CD8-positive, alpha-beta memory T cell (primary cell): Measurements from ENCODE around the gene PRSS22. TPM values are rescaled to one million over a fixed set of nuclear protein-coding genes. Genes with fewer than 3 reads are reported as not detected.

Source experiments
- CTCF ChIA-PET: fragments of 350-600 bp; sonication (Branson Sonifier 250); formaldehyde crosslinking; loops from one replicate; lab custom pipeline; 2021; ENCODE audit warnings: antibody characterized with exemption; lab: Charles Lee
- POLR2A ChIA-PET: fragments of 350-600 bp; sonication (Branson Sonifier 250); formaldehyde crosslinking; loops from one replicate; lab custom pipeline; 2021; ENCODE audit warnings: antibody characterized with exemption; lab: Charles Lee
- DNase-seq, 5 donors: peaks; one replicate each; pipeline versions ENCODE4 v3.0.0 to v3.0.0-alpha.2; 2020 to 2022; ENCODE audit warnings: mixed read lengths in 1 of 5
- H3K27ac ChIP-seq: one replicate; pipeline ENCODE4 v1.7.0; 2013; ENCODE audit warnings: low read depth, mild to moderate bottlenecking, low read length, moderate library complexity
- H3K27me3 ChIP-seq: 2 replicates; pipeline ENCODE4 v1.7.0; 2013; ENCODE audit warnings: low read length, mild to moderate bottlenecking; ENCODE audit not compliant: insufficient read depth, poor library complexity, severe bottlenecking
- H3K36me3 ChIP-seq: 2 replicates; pipeline ENCODE4 v1.7.0; 2013; ENCODE audit warnings: mild to moderate bottlenecking, low read length, moderate library complexity; ENCODE audit not compliant: insufficient read depth
- H3K4me1 ChIP-seq: 2 replicates; pipeline ENCODE4 v1.7.0; 2013; ENCODE audit warnings: mild to moderate bottlenecking, low read length, moderate library complexity; ENCODE audit not compliant: insufficient read depth
- H3K4me3 ChIP-seq: 2 replicates; pipeline ENCODE4 v1.7.0; 2013; ENCODE audit warnings: mild to moderate bottlenecking, low read length
- H3K9me3 ChIP-seq: 2 replicates; pipeline ENCODE4 v1.7.0; 2013; ENCODE audit warnings: mild to moderate bottlenecking, low read length
- H3K27ac Mint-ChIP-seq, 8 donors: one replicate each; pipeline ENCODE4 v1.8.0; 2020 to 2021; ENCODE audit warnings: mixed read lengths in 8 of 8, mild to moderate bottlenecking in 6 of 8, inconsistent platforms in 3 of 8, moderate library complexity in 3 of 8
- H3K27me3 Mint-ChIP-seq, 2 donors: one replicate each; pipeline ENCODE4 v1.8.0; 2020 to 2021; ENCODE audit warnings: mixed read lengths in 2 of 2, mild to moderate bottlenecking in 1 of 2, moderate library complexity in 1 of 2
- H3K36me3 Mint-ChIP-seq, 3 donors: one replicate each; pipeline ENCODE4 v1.8.0; 2020 to 2021; ENCODE audit warnings: mixed read lengths in 3 of 3, inconsistent platforms in 1 of 3, mild to moderate bottlenecking in 1 of 3
- H3K4me1 Mint-ChIP-seq, 3 donors: one replicate each; pipeline ENCODE4 v1.8.0; 2020 to 2021; ENCODE audit warnings: mixed read lengths in 3 of 3, inconsistent platforms in 1 of 3, mild to moderate bottlenecking in 1 of 3
- H3K4me3 Mint-ChIP-seq, 7 donors: one replicate each; pipeline ENCODE4 v1.8.0; 2020 to 2021; ENCODE audit warnings: mixed read lengths in 7 of 7, mild to moderate bottlenecking in 6 of 7, moderate library complexity in 4 of 7, inconsistent platforms in 2 of 7
- H3K9me3 Mint-ChIP-seq, 5 donors: one replicate each; pipeline ENCODE4 v1.8.0; 2020 to 2022; ENCODE audit warnings: mixed read lengths in 5 of 5, mild to moderate bottlenecking in 3 of 5, moderate library complexity in 2 of 5, inconsistent platforms in 1 of 5
- polyA plus RNA-seq: library from polyadenylated mRNA; unstranded; fragments of 300-500 nt; fragmentation: Illumina TruSeq; gene quantifications from one replicate; pipeline ENCODE4 v1.2.3, GENCODE V29; 2021
- total RNA-seq, 2 experiments: library from RNA; stranded (reverse); gene quantifications; one replicate each; pipeline ENCODE4 v1.2.3, GENCODE V29; 2021

PRSS22 gene
- total and polyA plus RNA-seq, 3 experiments from 2014 or later, result not detected

DNA sequence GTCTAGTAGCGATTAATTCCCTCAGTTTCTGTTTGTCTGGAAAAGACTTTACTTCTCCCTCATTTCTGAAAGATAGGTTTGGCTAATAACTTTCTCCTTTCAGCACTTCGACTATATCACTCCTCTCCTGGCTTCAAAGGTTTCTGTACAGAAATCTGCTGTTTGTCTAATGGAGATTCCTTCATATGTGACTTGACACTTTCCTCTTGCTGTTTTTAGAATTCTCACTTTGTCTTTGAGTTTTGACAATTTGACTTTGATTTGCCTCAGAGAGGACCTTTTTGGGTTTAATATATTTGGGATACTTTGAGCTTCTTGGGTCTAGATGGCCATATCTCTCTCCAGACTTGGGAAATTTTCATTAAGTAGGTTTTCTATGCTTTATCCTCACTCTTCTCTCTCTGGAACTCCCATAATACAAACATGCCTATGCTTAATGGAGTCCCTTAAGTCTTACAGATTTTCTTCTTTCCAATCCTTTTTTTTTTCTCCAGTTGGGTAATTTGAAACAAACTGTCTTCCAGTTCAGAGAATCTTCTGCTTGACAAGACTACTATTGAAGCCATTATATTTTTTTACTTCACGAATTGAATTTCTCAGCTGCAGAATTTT is 48.7 kb downstream of the PRSS22 start:
- peaks cover 0 to 3% (median 2%) of the 10 kb centered on the region in 5 donors for H3K9me3 Mint-ChIP-seq
- Histone ChIP-seq H3K27ac (no peak overlapping the region), H3K27me3 (peaks cover 8% of the 10 kb centered on the region), H3K4me1 (no peaks in the 10 kb centered on the region), H3K36me3 (no peaks in the 10 kb centered on the region), H3K9me3 (no peaks in the 10 kb centered on the region), H3K4me3 (no peak overlapping the region)
- no peak overlapping the region for H3K4me3 Mint-ChIP-seq
- peaks cover 13 to 58% of the 10 kb centered on the region in 2 donors for H3K27me3 Mint-ChIP-seq
- POLR2A ChIA-PET, result no interaction called here
- no peak overlapping the region for H3K27ac Mint-ChIP-seq
- DNase-seq, result no peak
- H3K36me3 Mint-ChIP-seq, result peaks cover 0 to 6% (median 2%) of the 10 kb centered on the region in 3 donors
- CTCF ChIA-PET, result no interaction called here
- H3K4me1 Mint-ChIP-seq, result no peaks in the 10 kb centered on the region

DNA sequence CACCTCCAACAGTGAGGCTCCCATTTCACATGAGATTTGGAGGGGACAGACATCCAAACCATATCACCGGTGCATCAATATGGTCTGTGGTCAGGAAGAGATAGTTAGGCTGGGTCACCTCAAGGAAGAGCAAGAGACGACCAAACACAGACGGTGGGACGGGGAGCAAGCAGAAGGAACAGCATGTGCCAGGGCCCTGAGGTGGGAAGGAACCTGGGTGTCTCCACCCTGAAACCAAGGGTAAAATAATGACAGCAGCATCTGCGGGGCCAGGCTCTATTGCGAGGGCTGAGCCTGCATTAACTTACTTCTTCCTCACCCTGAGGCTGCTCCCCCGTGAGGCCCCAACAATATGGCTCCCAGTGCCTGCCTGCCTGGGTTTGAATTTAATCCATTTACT is 49.8 kb downstream of the PRSS22 start:
- Histone ChIP-seq H3K27me3 (peaks cover 8% of the 10 kb centered on the region), H3K27ac (no peak overlapping the region), H3K36me3 (no peaks in the 10 kb centered on the region), H3K4me3 (no peak overlapping the region), H3K4me1 (no peaks in the 10 kb centered on the region), H3K9me3 (no peaks in the 10 kb centered on the region)
- CTCF ChIA-PET, result no interaction called here
- peaks cover 13 to 55% of the 10 kb centered on the region in 2 donors for H3K27me3 Mint-ChIP-seq
- peaks cover 3 to 10% (median 4%) of the 10 kb centered on the region in 5 donors for H3K9me3 Mint-ChIP-seq
- peaks cover 0 to 6% (median 2%) of the 10 kb centered on the region in 3 donors for H3K36me3 Mint-ChIP-seq
- no peak overlapping the region for H3K4me3 Mint-ChIP-seq
- peak overlapping the region in 1 of 8 donors; percentile 36 for H3K27ac Mint-ChIP-seq
- POLR2A ChIA-PET, result no interaction called here
- DNase-seq, result peak in 1 of 5 donors; percentile 15
- no peaks in the 10 kb centered on the region for H3K4me1 Mint-ChIP-seq

DNA sequence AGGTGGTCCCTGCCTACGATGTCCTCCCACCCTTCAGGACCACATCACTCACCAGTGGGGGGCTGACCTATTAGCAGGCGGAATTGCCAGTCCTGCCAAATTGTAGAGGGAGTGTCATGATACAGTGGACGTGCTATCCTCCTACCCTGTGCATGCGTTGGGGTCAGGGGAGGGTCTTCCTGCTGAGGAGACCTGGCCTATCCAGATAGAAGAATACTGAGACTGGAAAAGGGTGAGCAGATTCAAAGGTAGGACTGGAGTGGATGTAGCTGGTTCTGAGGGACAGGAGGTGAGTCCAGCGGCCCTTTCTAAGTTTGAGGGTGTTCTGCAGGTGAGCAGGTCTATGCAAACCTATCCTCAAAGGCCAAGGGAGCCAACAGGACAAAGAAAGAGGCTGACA is 51.7 kb downstream of the PRSS22 start:
- no peaks in the 10 kb centered on the region for H3K4me1 Mint-ChIP-seq
- DNase-seq, result peak in 1 of 5 donors; percentile 6
- Histone ChIP-seq H3K9me3 (no peaks in the 10 kb centered on the region), H3K4me1 (no peaks in the 10 kb centered on the region), H3K27ac (no peak overlapping the region), H3K36me3 (no peaks in the 10 kb centered on the region), H3K4me3 (no peak overlapping the region), H3K27me3 (no peaks in the 10 kb centered on the region)
- no peak overlapping the region for H3K27ac Mint-ChIP-seq
- no peak overlapping the region for H3K4me3 Mint-ChIP-seq
- peaks cover 13 to 48% of the 10 kb centered on the region in 2 donors for H3K27me3 Mint-ChIP-seq
- POLR2A ChIA-PET, result interaction anchor here (0.7 kb wide), 1 partner anchor 60 kb away, joined by 3 read pairs; no protein-coding TSS in a partner anchor
- CTCF ChIA-PET, result no interaction called here
- H3K9me3 Mint-ChIP-seq, result peaks cover 3 to 10% (median 4%) of the 10 kb centered on the region in 5 donors
- peaks cover 0 to 6% (median 2%) of the 10 kb centered on the region in 3 donors for H3K36me3 Mint-ChIP-seq

DNA sequence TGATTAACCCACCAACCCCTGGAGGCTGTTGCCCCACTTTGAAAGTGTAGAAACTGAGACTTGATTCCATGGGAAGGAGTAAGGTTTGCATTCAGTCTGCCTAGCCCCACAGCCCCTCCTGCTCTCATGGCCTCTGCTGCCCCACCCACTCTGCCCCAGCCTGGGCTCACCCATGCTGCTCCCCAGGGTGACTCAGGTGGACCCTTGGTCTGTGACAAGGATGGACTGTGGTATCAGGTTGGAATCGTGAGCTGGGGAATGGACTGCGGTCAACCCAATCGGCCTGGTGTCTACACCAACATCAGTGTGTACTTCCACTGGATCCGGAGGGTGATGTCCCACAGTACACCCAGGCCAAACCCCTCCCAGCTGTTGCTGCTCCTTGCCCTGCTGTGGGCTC is 53.2 kb downstream of the PRSS22 start:
- Histone ChIP-seq H3K27ac (no peak overlapping the region), H3K9me3 (no peaks in the 10 kb centered on the region), H3K4me1 (no peaks in the 10 kb centered on the region), H3K4me3 (no peak overlapping the region), H3K36me3 (no peaks in the 10 kb centered on the region), H3K27me3 (no peaks in the 10 kb centered on the region)
- Mint-ChIP-seq H3K27ac (no peak overlapping the region), H3K4me3 (no peak overlapping the region), H3K36me3 (peaks cover 0 to 6% (median 0%) of the 10 kb centered on the region in 3 donors), H3K27me3 (peaks cover 10 to 41% of the 10 kb centered on the region in 2 donors), H3K4me1 (no peaks in the 10 kb centered on the region), H3K9me3 (peaks cover 3 to 10% (median 4%) of the 10 kb centered on the region in 5 donors)
- DNase-seq, result peak in 1 of 5 donors; percentile 32
- CTCF ChIA-PET, result no interaction called here
- POLR2A ChIA-PET, result no interaction called here

DNA sequence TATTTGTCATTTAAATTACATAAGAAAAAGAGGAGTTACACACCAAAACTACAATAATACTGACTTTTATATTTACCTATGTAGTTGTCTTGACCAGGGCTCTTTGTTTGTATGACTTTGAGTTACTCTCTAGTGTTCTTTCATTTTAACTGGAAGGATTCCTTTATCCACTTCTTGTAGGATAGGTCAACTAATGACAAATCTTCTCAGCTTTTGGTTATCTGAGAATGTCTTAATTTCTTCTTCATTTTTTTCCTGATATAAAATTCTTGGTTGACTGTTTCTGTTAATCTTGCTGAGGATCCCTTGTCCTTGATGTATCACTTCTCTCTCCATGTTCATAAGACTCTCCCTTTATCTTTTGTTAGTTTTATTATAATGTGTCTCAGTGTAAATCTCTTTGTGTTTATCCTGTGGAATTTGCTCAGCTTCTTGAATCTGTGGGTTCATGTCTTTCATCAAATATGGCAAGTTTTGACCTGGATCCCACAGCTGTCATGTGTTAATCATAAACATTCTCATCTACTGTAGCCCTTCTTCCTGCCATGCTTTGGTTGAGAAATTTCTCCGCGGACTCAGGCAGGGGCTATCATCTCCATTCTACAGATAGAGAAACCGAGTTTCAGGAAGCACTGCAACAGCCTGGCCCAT is 54.3 kb downstream of the PRSS22 start:
- no peak for DNase-seq
- H3K27ac ChIP-seq, result no peak overlapping the region
- H3K27ac Mint-ChIP-seq, result no peak overlapping the region
- no peaks in the 10 kb centered on the region for H3K4me1 ChIP-seq
- no peaks in the 10 kb centered on the region for H3K36me3 ChIP-seq
- ChIA-PET CTCF (no interaction called here), POLR2A (no interaction called here)
- no peaks in the 10 kb centered on the region for H3K36me3 Mint-ChIP-seq
- peaks cover 0 to 8% (median 4%) of the 10 kb centered on the region in 5 donors for H3K9me3 Mint-ChIP-seq
- no peaks in the 10 kb centered on the region for H3K27me3 ChIP-seq
- H3K27me3 Mint-ChIP-seq, result peaks cover 9 to 33% of the 10 kb centered on the region in 2 donors
- H3K4me1 Mint-ChIP-seq, result no peaks in the 10 kb centered on the region
- peak overlapping the region in 1 of 7 donors; percentile 63 for H3K4me3 Mint-ChIP-seq
- no peaks in the 10 kb centered on the region for H3K9me3 ChIP-seq
- no peak overlapping the region for H3K4me3 ChIP-seq

Other genes with a start within 250 kb of the PRSS22 start
- 10 to 100 TPM; 49.7 to 50.5 TPM for gene KCTD5, start 175.6 kb downstream of the PRSS22 start, total RNA-seq
- gene KCTD5, start 175.6 kb downstream of the PRSS22 start, polyA plus RNA-seq, result 21.2 TPM
- 1 to 10 TPM; 1.3 to 1.6 TPM for gene PRSS27, start 137.9 kb downstream of the PRSS22 start, total RNA-seq
- gene PRSS27, start 137.9 kb downstream of the PRSS22 start, polyA plus RNA-seq, result not detected
- gene SRRM2, start 105.5 kb downstream of the PRSS22 start, total RNA-seq, result 100 to 1,000 TPM; 517 to 529 TPM
- gene SRRM2, start 105.5 kb downstream of the PRSS22 start, polyA plus RNA-seq, result 130 TPM
- gene ELOB, start 80.9 kb downstream of the PRSS22 start, total RNA-seq, result 100 to 1,000 TPM; 322 to 338 TPM
- 274 TPM for gene ELOB, start 80.9 kb downstream of the PRSS22 start, polyA plus RNA-seq
- gene PRSS33, start 70.6 kb downstream of the PRSS22 start, total RNA-seq, result under 1 TPM; 0.15 to 0.22 TPM
- gene PRSS33, start 70.6 kb downstream of the PRSS22 start, polyA plus RNA-seq, result not detected
- gene PRSS41, start 59.7 kb downstream of the PRSS22 start, total RNA-seq, result not detected
- not detected for gene PRSS41, start 59.7 kb downstream of the PRSS22 start, polyA plus RNA-seq
- gene PRSS21, start 40.9 kb downstream of the PRSS22 start, total RNA-seq, result 1 to 10 TPM; 8.8 to 9.2 TPM
- gene PRSS21, start 40.9 kb downstream of the PRSS22 start, polyA plus RNA-seq, result 13.6 TPM
- gene ZG16B, start 27.9 kb downstream of the PRSS22 start, total RNA-seq, result under 1 TPM; 0.29 to 0.74 TPM
- gene ZG16B, start 27.9 kb downstream of the PRSS22 start, polyA plus RNA-seq, result not detected
- 10 to 100 TPM; 24.7 to 27.2 TPM for gene FLYWCH2, start 25.0 kb upstream of the PRSS22 start, total RNA-seq
- 24.0 TPM for gene FLYWCH2, start 25.0 kb upstream of the PRSS22 start, polyA plus RNA-seq
- 10 to 100 TPM; 37.2 to 39.8 TPM for gene FLYWCH1, start 53.8 kb upstream of the PRSS22 start, total RNA-seq
- 20.9 TPM for gene FLYWCH1, start 53.8 kb upstream of the PRSS22 start, polyA plus RNA-seq
- not detected for gene KREMEN2, start 106.1 kb upstream of the PRSS22 start, total RNA-seq
- not detected for gene KREMEN2, start 106.1 kb upstream of the PRSS22 start, polyA plus RNA-seq
- 10 to 100 TPM; 38.7 to 39.0 TPM for gene PAQR4, start 111.2 kb upstream of the PRSS22 start, total RNA-seq
- 1.5 TPM for gene PAQR4, start 111.2 kb upstream of the PRSS22 start, polyA plus RNA-seq
- gene PKMYT1, start 122.3 kb upstream of the PRSS22 start, total RNA-seq, result 100 to 1,000 TPM; 103 to 112 TPM
- gene PKMYT1, start 122.3 kb upstream of the PRSS22 start, polyA plus RNA-seq, result 0.18 TPM
- not detected for gene CLDN9, start 154.8 kb upstream of the PRSS22 start, total RNA-seq
- not detected for gene CLDN9, start 154.8 kb upstream of the PRSS22 start, polyA plus RNA-seq
- not detected for gene CLDN6, start 160.0 kb upstream of the PRSS22 start, total RNA-seq
- gene CLDN6, start 160.0 kb upstream of the PRSS22 start, polyA plus RNA-seq, result not detected
- 1 to 10 TPM; 3.7 to 4.5 TPM for gene TNFRSF12A, start 162.2 kb upstream of the PRSS22 start, total RNA-seq
- 2.1 TPM for gene TNFRSF12A, start 162.2 kb upstream of the PRSS22 start, polyA plus RNA-seq
- 10 to 100 TPM; 25.6 to 26.3 TPM for gene HCFC1R1, start 165.8 kb upstream of the PRSS22 start, total RNA-seq
- gene HCFC1R1, start 165.8 kb upstream of the PRSS22 start, polyA plus RNA-seq, result 23.7 TPM
- 10 to 100 TPM; 56.8 to 59.4 TPM for gene THOC6, start 165.9 kb upstream of the PRSS22 start, total RNA-seq
- gene THOC6, start 165.9 kb upstream of the PRSS22 start, polyA plus RNA-seq, result 46.2 TPM
- gene BICDL2, start 178.8 kb upstream of the PRSS22 start, total RNA-seq, result not detected
- not detected for gene BICDL2, start 178.8 kb upstream of the PRSS22 start, polyA plus RNA-seq
- 1 to 10 TPM; 1.5 to 1.9 TPM for gene MMP25, start 188.4 kb upstream of the PRSS22 start, total RNA-seq
- gene MMP25, start 188.4 kb upstream of the PRSS22 start, polyA plus RNA-seq, result 0.90 TPM
- gene IL32, start 207.5 kb upstream of the PRSS22 start, total RNA-seq, result 100 to 1,000 TPM; 975 to 992 TPM
- gene IL32, start 207.5 kb upstream of the PRSS22 start, polyA plus RNA-seq, result 3,843 TPM
- under 1 TPM in 1 of 2 experiments, not detected in 1; 0.15 TPM for gene ZSCAN10, start 241.1 kb upstream of the PRSS22 start, total RNA-seq
- gene ZSCAN10, start 241.1 kb upstream of the PRSS22 start, polyA plus RNA-seq, result not detected